HG02885 (cell line): ENCODE measurements around the gene F8.

Experiments
- ATAC-seq: cut with Tn5 transposase; IDR thresholded peaks from one replicate; pipeline ENCODE4 v1.9.1; 2021; ENCODE audit warnings: mild to moderate bottlenecking; ENCODE audit not compliant: unreplicated experiment, poor library complexity

Gene F8

GRCh38 chrX:154797006-154797405, 225.5 kb downstream of the F8 start:
- no peak for ATAC-seq

DNA sequence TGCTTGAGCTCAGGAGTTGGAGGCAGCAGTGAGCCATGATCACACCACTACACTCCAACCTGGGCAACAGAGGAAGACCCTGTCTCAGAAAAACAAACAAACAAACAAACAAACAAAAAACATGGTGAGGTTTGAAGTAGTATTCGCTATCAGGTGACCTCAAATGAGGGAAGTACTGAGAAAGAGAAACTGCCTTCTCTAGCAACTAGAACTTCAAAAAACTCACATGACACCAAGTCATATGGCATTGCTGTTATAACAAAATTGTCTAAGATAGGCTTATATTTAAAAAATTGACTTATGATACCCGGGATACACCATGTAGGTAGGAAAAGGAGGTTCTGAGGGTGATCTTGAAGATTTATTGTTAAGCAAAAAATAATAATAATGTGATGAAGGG, 227.5 kb downstream of the F8 start:
- no peak for ATAC-seq

DNA sequence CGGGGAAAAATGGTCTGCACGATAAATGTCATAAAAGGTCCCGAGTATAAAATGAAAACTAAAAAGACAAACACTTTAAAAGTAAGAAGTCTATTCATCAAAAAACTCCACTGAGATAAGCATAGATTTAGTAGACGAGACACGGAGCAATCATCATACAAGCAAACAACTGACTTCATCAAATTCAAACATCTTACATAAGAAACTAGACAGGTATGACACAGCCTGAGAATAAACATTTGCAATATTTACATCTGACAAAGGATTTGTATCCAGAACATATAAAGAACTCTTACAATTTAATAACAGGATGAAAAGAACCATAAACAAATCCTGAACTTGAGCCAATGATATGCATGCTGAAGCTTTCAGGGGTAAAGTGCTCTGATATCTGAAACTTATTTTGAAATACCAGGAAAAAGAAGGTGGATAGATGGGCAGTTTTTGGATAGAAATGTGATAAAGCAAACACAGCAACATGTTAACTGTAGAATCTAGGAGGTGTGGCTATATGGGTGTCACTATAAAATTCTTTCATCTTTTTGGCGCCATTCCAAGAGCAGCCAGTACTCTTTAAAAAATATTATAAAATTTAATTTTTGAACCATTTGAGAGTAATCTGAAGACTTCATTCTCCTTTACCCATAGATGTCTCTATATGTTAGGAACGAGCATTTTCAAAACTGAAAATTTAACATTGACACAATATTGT, 229.3 kb downstream of the F8 start:
- no peak for ATAC-seq

- ATAC-seq = no peak
Measured at GRCh38 chrX:154791939-154792338, 230.6 kb downstream of the F8 start.

DNA sequence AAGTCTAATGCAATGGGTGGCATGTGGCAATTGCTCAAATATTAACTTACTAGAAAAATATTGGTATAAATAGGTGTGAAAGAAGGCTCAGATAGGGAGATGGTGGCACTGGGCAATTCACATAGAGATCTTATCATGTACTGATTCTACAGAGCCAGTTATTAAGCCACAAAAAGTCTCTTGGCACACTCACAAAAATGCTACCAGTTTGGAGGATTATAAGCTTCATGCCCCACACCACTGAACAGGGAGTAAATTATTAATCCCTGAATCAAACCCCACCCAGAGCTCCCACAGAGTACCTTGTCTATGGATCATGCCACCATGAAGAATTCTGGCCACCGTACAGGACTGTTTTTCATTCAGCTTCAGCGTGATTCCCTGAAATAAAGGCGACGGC, 231.1 kb downstream of the F8 start:
- ATAC-seq = no peak
